ENCODE results near the gene PSG11. TPM values are rescaled to one million over a fixed set of nuclear protein-coding genes. Genes with fewer than 3 reads are reported as not detected.

PSG11 gene
- total RNA-seq, 4 donors from 2014 or later: not detected

DNA sequence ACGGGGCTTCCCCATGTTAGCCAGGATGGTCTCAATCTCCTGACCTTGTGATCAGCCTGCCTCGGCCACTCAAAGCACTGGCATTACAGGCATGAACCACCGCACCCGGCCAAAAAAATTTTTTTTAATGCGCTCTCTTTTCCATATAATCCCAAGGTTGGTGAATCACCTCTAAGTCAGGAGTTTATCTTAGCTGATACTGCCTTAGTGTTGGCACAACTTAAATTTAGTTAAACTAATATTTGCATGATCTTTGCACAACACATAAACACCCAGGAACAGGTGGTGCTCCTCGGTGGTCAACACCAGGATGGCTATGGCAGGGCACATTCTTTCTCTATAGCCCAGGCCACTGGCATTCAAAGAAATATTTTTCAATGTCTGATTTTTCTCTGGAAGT, 65.2 kb downstream of the PSG11 start:
- no peak for TF ChIP-seq POLR2A (IDR thresholded peaks at IDR 0.05)
- TF ChIP-seq, protein P1, sequence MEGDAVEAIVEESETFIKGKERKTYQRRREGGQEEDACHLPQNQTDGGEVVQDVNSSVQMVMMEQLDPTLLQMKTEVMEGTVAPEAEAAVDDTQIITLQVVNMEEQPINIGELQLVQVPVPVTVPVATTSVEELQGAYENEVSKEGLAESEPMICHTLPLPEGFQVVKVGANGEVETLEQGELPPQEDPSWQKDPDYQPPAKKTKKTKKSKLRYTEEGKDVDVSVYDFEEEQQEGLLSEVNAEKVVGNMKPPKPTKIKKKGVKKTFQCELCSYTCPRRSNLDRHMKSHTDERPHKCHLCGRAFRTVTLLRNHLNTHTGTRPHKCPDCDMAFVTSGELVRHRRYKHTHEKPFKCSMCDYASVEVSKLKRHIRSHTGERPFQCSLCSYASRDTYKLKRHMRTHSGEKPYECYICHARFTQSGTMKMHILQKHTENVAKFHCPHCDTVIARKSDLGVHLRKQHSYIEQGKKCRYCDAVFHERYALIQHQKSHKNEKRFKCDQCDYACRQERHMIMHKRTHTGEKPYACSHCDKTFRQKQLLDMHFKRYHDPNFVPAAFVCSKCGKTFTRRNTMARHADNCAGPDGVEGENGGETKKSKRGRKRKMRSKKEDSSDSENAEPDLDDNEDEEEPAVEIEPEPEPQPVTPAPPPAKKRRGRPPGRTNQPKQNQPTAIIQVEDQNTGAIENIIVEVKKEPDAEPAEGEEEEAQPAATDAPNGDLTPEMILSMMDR (IDR thresholded peaks at IDR 0.05): no peak
- DNase-seq: no peak
- WGBS, 2 donors: 86 to 91% methylated on average over 6 of the region's 6 CpGs
- intact Hi-C loops (cut with DNase I): no loop called here
- no peak overlapping the region for H3K4me3 ChIP-seq (replicated peaks in 1 of 3)
- no peaks in the 10 kb centered on the region for H3K4me1 ChIP-seq
- no peaks in the 10 kb centered on the region for H3K9me3 ChIP-seq
- H3K27me3 ChIP-seq: no peaks in the 10 kb centered on the region
- no peak overlapping the region for H3K27ac ChIP-seq
- H3K36me3 ChIP-seq: no peaks in the 10 kb centered on the region

Other genes with a start within 250 kb of the PSG11 start
- gene PSG1, start 146.8 kb downstream of the PSG11 start, total RNA-seq: 1 to 10 TPM in 1 of 4 donors, not detected in 3; 1.3 TPM
- not detected for gene PSG6, start 108.6 kb downstream of the PSG11 start, total RNA-seq
- gene PSG7, start 89.3 kb downstream of the PSG11 start, total RNA-seq: not detected
- not detected for gene PSG2, start 56.2 kb upstream of the PSG11 start, total RNA-seq
- not detected for gene PSG5, start 160.1 kb upstream of the PSG11 start, total RNA-seq
- not detected for gene PSG4, start 179.2 kb upstream of the PSG11 start, total RNA-seq
- not detected for gene PSG9, start 243.1 kb upstream of the PSG11 start, total RNA-seq